GM19025 (cell line): ENCODE data around the gene ASTN2.

Experiments
- ATAC-seq: cut with Tn5 transposase; IDR thresholded peaks from one replicate; pipeline ENCODE4 v1.9.1; 2021; ENCODE audit warnings: mild to moderate bottlenecking, low read depth, moderate library complexity; ENCODE audit not compliant: unreplicated experiment

Gene ASTN2

GRCh38 chr9:116391306-116391900, 1023.5 kb downstream of the ASTN2 start:
- ATAC-seq, result no peak

DNA sequence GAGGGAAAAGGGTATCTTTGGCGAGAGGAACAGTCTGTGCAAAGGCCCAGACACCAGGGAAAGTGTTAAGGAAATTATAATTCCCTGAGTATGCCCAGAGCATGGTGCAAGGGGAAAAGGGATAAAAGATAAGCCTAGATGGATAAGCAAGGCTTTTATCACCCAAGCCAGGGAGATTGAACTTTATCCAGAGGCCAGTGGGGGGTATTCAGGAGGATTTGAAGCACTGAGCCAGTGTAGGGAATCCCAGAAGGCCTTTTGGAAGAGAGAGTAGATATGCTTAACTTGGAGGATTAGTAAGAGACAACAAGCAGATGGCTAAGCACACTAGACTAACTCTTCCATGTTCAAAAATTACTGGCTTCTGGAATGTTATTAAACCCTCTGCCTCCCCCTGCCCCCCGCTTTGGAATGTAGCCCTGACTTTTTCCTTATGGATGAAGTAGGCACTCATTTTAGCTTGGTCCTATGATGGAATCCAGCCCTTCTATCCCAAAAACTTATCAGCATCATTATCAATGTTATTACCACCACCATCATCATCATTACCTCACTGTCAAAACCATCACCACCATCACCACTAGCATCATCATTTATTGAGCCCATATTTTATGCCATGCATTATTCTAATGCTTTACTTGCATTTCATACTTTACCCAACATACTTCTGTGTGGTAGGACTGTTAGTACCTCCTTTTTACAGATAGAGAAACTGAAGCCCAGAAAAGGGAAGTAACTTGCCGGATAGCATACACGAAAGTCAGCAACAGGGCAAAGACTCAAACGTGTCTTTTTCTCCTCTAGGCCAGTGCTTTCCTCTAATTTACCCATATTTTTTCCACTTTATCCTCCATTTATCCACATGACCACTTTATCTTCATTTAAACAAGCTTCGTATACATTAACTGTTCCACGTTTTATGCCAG, 1024.3 kb downstream of the ASTN2 start:
- ATAC-seq, result peak; percentile 52

GRCh38 chr9:116389541-116390302, 1025.1 kb downstream of the ASTN2 start:
- ATAC-seq, result no peak

GRCh38 chr9:116387934-116388698, 1026.7 kb downstream of the ASTN2 start:
- ATAC-seq, result no peak

GRCh38 chr9:116383936-116384335, 1030.9 kb downstream of the ASTN2 start:
- ATAC-seq, result no peak

DNA sequence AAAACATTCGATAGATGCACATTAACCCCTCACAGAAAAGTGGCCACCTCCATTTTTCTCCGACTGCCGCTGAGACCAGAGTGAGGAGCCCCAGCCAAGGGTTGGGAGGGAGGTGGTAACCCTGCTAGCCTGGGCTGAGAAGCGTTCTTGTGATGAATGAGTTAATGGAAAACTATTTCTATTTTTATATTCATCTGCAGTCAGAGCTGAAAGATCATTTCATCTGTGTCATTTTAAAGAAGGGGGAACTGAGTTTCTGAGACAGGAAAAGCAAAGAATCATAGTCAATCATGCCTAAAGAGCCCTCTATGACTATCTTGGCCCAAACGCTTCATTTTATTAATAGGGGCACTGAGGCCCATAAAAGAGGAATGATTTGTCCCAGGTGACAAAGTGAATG, 1031.7 kb downstream of the ASTN2 start:
- ATAC-seq, result no peak

DNA sequence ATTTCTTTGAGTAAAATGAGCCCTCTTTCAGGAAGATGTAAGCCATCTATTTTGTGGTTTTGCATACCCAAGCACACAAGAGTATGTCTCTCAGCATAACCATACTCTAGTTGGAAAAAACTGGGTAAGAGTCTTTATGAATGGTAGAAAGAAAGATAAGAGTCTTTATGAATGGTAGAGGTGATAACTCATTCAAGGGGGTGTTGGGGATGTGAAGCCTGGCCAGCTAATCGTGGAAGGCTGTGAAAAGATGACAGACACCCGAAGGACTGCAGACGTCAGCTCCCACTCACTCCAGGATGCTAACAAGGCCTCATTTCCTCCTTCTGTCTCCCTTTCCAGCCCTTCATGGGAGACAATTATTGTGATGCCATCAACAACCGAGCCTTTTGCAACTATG, 1032.8 kb downstream of the ASTN2 start:
- no peak for ATAC-seq

- no peak for ATAC-seq
These were observed 1033.5 kb downstream of the ASTN2 start for GRCh38 chr9:116381350-116381749.

- no peak for ATAC-seq
These were observed 1034.3 kb downstream of the ASTN2 start for GRCh38 chr9:116380496-116380995.

- ATAC-seq, result no peak
These were observed 1035.0 kb downstream of the ASTN2 start for GRCh38 chr9:116379821-116380220.

DNA sequence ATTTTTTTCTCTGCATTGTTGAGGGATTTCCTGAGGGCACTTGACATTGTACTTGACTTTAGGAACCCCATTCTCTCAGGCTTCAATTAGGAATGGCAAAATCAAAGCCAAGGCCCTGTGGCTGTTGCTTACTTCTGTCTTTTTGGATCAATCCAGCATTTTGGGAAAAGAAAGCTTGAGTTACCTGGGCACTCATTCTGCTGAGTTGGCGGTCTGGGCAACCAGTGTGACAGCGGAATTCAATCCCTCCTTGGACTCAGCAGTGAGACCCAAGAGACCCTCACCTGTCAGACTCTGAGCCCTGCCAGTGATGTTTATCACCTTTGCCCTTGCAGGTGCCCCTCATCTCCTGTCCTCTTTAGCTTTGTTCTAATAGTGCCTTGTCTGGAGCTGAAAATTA, 1036.0 kb downstream of the ASTN2 start:
- ATAC-seq, result no peak

- no peak for ATAC-seq
These were observed 1037.6 kb downstream of the ASTN2 start for GRCh38 chr9:116377179-116377798.
